Esophagus (tissue), 2 donors: Measurements from ENCODE around the gene KRT7. TPM values are rescaled to one million over a fixed set of nuclear protein-coding genes. Genes with fewer than 3 reads are reported as not detected.

ENCODE experiments used
- H3K27ac ChIP-seq, 2 donors: one replicate each; pipeline ENCODE4 v1.5.1; 2013; ENCODE audit warnings: low read depth in 2 of 2, mild to moderate bottlenecking in 2 of 2, inconsistent platforms in 1 of 2, low read length in 1 of 2, moderate library complexity in 1 of 2
- H3K27me3 ChIP-seq, 2 donors: one replicate each; pipeline ENCODE4 v1.6.1; 2013; ENCODE audit warnings: low read length in 2 of 2, control low read depth in 1 of 2, mild to moderate bottlenecking in 1 of 2; ENCODE audit not compliant: insufficient read depth in 2 of 2, control insufficient read depth in 1 of 2
- H3K36me3 ChIP-seq, 2 donors: one replicate each; pipeline ENCODE4 v1.6.1; 2013; ENCODE audit warnings: low read length in 1 of 2; ENCODE audit not compliant: control insufficient read depth in 2 of 2, insufficient read depth in 2 of 2
- H3K4me1 ChIP-seq, 2 donors: one replicate each; pipeline ENCODE4 v1.6.1; 2013; ENCODE audit warnings: low read length in 1 of 2; ENCODE audit not compliant: control insufficient read depth in 2 of 2, insufficient read depth in 2 of 2
- H3K4me3 ChIP-seq, 2 donors: one replicate each; pipeline ENCODE4 v1.5.1; 2013; ENCODE audit warnings: low read length in 2 of 2, mild to moderate bottlenecking in 2 of 2, low read depth in 1 of 2, moderate library complexity in 1 of 2
- H3K9me3 ChIP-seq, 2 donors: one replicate each; pipeline ENCODE4 v1.6.1; 2013; ENCODE audit warnings: mild to moderate bottlenecking in 2 of 2, low read depth in 1 of 2, low read length in 1 of 2, moderate library complexity in 1 of 2; ENCODE audit not compliant: control insufficient read depth in 2 of 2, insufficient read depth in 1 of 2
- WGBS, 2 donors: extraction: QIAGEN DNeasy Blood & Tissue Kit; methylation state at CpG; one replicate each; pipeline ENCODE4 v1.1.7; 2013; 5-methylcytosine and 5-hydroxymethylcytosine counted together
- polyA plus RNA-seq, 2 donors: library from polyadenylated mRNA; stranded (reverse); fragments of 200-250 nt; gene quantifications; one replicate each; pipeline ENCODE4 v1.2.3, GENCODE V29; 2013
- donor health status: healthy with polysubstance abuse.
- donor health status: Bipolar disorder and iron deficiency.

KRT7 gene
- polyA plus RNA-seq, 2 donors: 153 to 213 TPM

DNA sequence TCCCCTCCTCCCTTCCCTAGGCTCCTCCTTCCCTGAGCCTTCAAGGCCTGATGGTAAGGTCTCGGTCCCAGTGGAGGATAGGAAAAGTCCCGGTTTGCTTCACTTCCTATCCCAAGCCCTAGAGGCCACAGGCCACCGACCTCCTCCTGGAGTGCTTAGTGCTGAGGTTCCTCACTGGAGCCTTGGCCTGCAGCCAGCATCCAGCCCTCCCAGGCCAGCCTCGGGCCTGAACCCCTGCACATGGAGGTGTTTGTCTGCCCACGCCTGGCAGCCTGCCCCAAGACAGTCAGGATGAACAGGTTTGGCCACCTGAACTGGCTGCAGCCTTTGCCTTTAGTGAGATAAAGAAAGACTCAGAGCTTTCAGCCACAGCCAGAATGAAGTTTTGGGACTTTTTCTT lies 15.8 kb upstream of the KRT7 start:
- Histone ChIP-seq H3K27me3 (no peaks in the 10 kb centered on the region), H3K27ac (peak overlapping the region; percentile 77 to 82), H3K4me3 (no peak overlapping the region), H3K36me3 (no peaks in the 10 kb centered on the region), H3K9me3 (no peaks in the 10 kb centered on the region), H3K4me1 (peaks cover 2 to 23% of the 10 kb centered on the region in 2 donors)
- WGBS, 2 donors: 17 to 19% methylated on average over 5 of the region's 5 CpGs

DNA sequence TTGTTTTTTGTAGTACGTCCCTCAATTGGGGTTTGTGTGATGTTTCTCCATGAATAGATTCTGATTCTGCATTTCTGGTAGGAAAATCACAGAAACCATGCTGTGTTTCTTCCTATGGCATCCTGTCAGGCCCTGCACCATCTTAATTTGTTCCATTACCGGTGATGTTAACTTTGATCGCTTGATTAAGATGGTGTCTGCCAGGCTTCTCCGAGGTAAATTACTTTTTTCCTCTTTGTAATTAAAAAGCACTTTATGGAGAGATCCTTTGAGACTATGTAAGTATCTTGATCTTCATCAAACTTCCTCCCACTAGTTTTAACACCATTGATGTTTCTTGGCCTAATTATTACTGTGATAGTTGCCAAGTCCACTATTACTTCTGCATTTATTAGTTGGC lies 15.0 kb upstream of the KRT7 start:
- 76 to 78% methylated on average over 4 of the region's 4 CpGs for WGBS, 2 donors
- H3K36me3 ChIP-seq: no peaks in the 10 kb centered on the region
- no peak overlapping the region for H3K4me3 ChIP-seq
- H3K27ac ChIP-seq: peak overlapping the region in 1 of 2 donors; percentile 43
- H3K4me1 ChIP-seq: peaks cover 2 to 23% of the 10 kb centered on the region in 2 donors
- H3K27me3 ChIP-seq: no peaks in the 10 kb centered on the region
- H3K9me3 ChIP-seq: no peaks in the 10 kb centered on the region

DNA sequence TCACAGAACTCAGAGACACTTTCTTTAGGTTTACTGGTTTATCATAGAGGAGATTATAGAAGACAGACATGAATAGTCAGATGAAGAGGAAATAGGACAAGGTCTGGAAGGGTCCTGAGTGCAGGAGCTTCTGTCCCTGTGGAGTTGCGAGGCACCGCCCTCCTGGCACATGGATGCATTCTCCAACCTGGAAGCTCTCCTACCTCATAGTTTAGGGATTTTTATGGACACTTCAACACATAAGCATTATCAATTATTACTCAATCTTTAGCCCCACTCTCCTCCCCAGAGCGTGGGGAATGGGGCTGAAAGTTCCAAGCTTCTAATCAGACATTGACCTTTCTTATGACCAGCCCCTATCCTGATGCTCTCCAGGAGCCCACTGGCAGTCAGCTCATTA lies 12.6 kb upstream of the KRT7 start:
- Histone ChIP-seq H3K27ac (no peak overlapping the region), H3K9me3 (no peaks in the 10 kb centered on the region), H3K27me3 (no peaks in the 10 kb centered on the region), H3K36me3 (no peaks in the 10 kb centered on the region), H3K4me1 (peaks cover 2 to 15% of the 10 kb centered on the region in 2 donors), H3K4me3 (no peak overlapping the region)
- 89 to 94% methylated on average over 3 of the region's 3 CpGs for WGBS, 2 donors

DNA sequence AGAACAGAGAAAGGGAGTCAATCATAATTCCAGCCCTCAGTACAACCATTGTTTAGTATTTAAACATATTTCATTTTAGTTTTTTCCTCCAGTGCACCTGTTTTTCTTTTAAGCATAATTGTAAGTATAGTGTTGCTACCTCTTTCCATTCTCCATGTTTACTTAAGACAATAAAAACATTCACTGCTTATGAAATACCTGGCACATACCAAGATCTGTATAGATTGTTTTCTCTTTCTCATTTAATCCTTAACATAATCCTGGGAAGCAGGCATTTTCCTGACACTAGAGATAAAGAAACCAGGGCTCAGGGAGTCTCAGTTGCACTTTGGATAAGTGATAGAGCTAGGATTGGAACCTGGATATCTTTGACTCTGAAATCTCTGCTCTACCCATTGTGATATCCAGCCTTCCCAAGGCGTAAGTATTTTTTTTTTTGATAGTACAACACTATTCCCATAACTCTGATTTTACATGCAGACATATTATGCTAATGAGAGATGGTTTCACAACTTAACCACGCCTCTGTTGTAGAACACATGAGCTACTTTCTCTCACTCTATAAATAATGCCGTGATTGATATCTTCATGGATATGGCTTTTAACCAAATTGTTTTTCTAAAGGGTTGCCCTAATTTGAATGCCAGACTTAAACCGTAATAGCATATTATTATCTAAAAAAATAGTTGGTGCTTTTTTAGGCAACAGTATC lies 11.8 kb upstream of the KRT7 start:
- Histone ChIP-seq H3K4me1 (peaks cover 0 to 13% of the 10 kb centered on the region in 2 donors), H3K9me3 (no peaks in the 10 kb centered on the region), H3K27ac (no peak overlapping the region), H3K4me3 (no peak overlapping the region), H3K27me3 (no peaks in the 10 kb centered on the region), H3K36me3 (no peaks in the 10 kb centered on the region)
- WGBS, 2 donors: 59 to 71% methylated on average over 4 of the region's 4 CpGs

DNA sequence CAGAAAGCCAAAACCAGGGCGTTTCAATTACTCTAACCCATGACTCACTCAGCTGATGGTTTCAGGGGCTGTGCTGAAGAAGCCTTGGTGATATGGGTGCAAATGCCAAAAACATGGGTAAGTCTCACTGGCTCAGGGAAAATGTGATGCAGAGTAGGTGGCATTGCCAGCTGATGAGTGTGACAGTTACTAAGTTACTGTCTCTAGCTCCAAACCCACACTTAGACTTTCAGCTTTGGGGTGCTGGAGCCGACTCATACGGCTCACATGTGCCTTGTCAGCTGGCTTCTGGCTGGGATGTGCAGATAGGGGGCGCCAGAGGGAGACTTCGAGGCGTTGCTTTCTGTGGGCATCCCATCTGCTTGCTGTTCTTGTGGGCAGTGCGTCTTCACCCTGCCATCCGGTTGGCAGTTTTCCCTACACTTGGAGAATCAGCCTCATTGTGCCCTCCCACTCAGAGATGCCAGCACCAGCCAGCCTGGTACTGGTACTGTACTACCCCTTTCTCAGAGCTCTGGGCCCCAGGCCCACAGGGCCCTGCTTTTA lies 11.1 kb upstream of the KRT7 start:
- 14 to 20% methylated on average over 8 of the region's 8 CpGs for WGBS, 2 donors
- no peaks in the 10 kb centered on the region for H3K27me3 ChIP-seq
- H3K4me1 ChIP-seq: peaks cover 0 to 7% of the 10 kb centered on the region in 2 donors
- no peaks in the 10 kb centered on the region for H3K9me3 ChIP-seq
- no peaks in the 10 kb centered on the region for H3K36me3 ChIP-seq
- no peak overlapping the region for H3K4me3 ChIP-seq
- peak overlapping the region in 1 of 2 donors; percentile 38 for H3K27ac ChIP-seq

DNA sequence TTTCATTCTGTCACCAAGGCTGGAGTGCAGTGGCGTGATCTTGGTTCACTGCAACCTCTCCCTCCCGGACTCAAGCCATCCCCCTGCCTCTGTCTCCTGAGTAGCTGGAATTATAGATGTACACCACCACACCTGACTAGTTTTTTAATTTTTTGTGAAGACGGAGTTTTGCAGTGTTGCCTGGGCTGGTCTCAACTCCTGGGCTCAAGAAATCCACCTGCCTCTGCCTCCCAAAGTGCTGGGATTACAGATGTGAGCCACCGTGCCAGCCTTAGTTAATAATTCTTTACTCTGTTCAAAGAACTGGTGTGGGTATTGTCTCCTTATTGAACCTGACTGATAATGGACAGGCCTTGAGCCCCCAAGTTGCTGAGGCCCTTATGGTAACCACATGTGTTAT lies 10.4 kb upstream of the KRT7 start:
- 76 to 93% methylated on average over 4 of the region's 4 CpGs for WGBS, 2 donors
- no peak overlapping the region for H3K4me3 ChIP-seq
- H3K9me3 ChIP-seq: no peaks in the 10 kb centered on the region
- peaks cover 0 to 4% of the 10 kb centered on the region in 2 donors for H3K4me1 ChIP-seq
- no peaks in the 10 kb centered on the region for H3K36me3 ChIP-seq
- H3K27ac ChIP-seq: no peak overlapping the region
- H3K27me3 ChIP-seq: no peaks in the 10 kb centered on the region

DNA sequence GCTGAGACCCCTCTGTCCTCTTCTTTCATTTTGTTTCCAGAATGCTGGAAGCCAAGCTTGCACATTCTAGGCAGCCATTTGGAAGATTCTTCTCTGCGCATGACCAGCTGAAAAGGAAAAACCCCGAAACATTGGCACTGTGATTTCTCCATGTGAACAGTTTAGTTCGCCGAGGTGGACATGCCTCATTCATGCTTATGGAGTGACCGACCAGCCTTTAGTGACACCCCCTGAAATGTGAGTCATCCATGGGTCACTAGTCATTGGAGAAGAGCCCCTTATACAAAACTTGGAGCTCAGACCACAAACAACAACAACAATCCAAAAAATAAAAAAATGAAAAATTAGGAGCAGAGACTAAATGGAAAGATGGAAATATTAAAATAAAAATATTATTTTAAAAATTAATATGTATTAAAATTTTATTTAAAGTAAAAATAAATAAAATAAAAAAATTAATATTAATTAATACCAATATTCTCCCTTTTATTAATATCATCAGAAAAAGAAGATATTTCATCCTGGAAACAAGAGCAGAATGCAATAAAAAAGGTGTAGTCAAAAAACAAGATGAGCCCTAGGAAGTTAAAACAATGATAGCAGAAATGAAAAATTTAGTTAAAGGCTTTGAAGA lies 9.5 kb upstream of the KRT7 start:
- Histone ChIP-seq H3K9me3 (no peaks in the 10 kb centered on the region), H3K4me1 (peaks cover 0 to 4% of the 10 kb centered on the region in 2 donors), H3K4me3 (no peak overlapping the region), H3K36me3 (no peaks in the 10 kb centered on the region), H3K27ac (no peak overlapping the region), H3K27me3 (no peaks in the 10 kb centered on the region)
- 92 to 96% methylated on average over 5 of the region's 5 CpGs for WGBS, 2 donors

DNA sequence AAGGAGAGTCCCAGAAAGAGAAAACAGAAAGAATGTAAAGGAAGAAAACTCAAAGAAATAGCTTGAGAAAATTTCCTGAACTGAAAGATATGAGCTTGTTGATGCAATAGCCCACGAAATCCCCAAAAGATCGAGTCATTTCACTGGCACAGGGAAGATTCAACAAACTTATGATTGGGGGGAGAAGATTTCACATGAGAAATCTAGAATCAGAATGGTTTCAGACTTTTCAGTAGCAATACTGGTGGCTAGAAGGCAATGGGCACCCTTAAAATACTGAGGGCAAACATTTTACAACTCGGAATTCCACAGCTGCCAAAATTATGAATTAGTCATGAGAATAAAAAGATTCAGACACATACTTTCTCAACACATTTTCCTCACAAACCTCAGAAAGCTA lies 8.9 kb upstream of the KRT7 start:
- Histone ChIP-seq H3K4me1 (peaks cover 0 to 2% of the 10 kb centered on the region in 2 donors), H3K9me3 (no peaks in the 10 kb centered on the region), H3K27ac (no peak overlapping the region), H3K4me3 (no peak overlapping the region), H3K27me3 (no peaks in the 10 kb centered on the region), H3K36me3 (no peaks in the 10 kb centered on the region)
- WGBS, 2 donors: 45 to 65% methylated on average over 3 of the region's 3 CpGs

DNA sequence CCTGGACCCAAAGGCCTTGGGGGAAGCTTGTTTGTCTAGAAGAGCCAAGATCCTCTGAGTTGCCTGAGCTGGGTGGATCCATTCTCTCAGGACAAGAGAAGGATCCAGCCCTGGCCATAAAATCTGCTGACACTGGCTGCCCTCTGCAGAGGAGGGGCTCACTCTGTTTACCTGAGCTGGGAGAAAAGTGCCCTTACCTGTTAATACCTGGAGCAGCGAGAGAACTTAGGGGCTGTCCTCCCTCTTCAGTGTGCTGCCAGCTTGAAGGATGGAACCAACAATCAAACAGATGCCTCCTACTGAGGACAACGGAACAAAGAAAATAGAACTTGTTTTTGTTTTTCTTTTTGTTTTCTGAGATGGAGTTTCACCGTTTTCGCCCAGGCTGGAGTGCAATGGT lies 7.3 kb upstream of the KRT7 start:
- Histone ChIP-seq H3K36me3 (no peaks in the 10 kb centered on the region), H3K27ac (no peak overlapping the region), H3K27me3 (no peaks in the 10 kb centered on the region), H3K4me3 (no peak overlapping the region), H3K9me3 (no peaks in the 10 kb centered on the region), H3K4me1 (peaks cover 0 to 6% of the 10 kb centered on the region in 2 donors)
- WGBS, 2 donors: 88 to 91% methylated on average over 4 of the region's 4 CpGs
